NCI-H2029 treated with DMSO at 0.1 percent for 48 hours (cell line): Measurements from ENCODE around the gene CIP2A.

Experiments
- DNase-seq: peaks from one replicate; lab custom pipeline; 2025; lab: John Stamatoyannopoulos, UW

Gene CIP2A

DNA sequence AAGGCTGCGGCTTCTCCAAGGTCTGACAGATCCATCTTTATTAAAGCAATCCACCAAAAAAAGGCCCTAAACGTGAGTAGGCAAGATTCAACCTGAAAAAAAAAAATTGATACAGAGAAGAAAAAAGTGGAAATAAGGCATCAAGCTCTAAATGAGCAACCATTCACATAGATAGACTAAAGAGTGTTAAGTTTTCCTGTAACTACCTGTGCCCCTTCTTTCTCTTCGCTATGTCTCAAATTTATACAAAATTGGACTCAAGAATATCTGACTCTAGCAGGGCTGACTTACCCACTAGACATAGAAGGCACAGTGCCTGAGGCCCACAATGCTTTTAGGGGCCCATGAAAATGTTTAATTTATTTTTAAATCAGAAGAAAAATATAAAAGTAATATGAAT lies 78.7 kb downstream of the CIP2A start, which contains the start of gene MYH15:
Gene MYH15 (minus strand): TSS at position 101 of the 400 bp plus-strand sequence. CDS start 66 bp downstream, at position 35.
- no peak for DNase-seq

- DNase-seq: no peak
Observed at GRCh38 chr3:108509871-108510270, 79.4 kb downstream of the CIP2A start.

GRCh38 chr3:108509263-108509662 lies 80.0 kb downstream of the CIP2A start:
- DNase-seq: no peak

GRCh38 chr3:108507902-108508301 lies 81.3 kb downstream of the CIP2A start:
- DNase-seq: no peak

- no peak for DNase-seq
Observed at GRCh38 chr3:108505811-108506210, 83.4 kb downstream of the CIP2A start.

DNA sequence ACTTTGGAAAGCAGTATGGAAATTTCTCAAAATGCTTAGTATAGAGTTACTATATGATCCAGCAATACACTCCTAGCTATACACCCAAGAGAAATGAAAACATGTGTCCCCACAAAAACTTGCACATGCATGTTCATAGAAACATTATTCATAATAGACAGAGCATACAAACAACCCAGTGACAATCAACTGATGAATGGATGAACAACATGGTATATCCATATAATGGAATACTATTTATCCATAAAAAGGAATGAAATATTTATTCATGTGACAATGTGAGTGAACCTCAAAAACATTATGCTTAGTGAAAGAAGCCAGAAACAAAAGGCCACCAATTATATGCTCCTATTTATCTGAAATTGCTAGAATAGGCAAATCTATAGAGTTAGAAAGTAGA lies 85.5 kb downstream of the CIP2A start:
- no peak for DNase-seq

DNA sequence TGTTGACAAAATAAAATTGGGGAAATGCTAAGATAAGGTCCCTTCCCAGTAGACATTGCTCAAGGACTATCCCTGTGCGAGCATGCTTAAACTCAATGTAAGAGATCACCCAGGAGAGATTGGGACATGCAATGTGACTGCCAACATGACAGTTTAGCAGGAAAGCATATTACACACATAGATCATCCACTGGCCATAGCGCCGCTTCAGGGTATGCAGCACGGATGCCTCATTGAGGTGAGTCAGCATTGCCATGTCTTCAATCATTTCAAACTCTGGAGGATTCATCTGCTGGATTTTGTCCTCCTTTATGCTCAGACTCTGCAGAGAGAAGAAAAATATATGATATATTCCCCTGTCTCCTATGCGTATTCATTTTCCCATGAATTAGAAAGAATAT lies 87.7 kb downstream of the CIP2A start:
- no peak for DNase-seq

DNA sequence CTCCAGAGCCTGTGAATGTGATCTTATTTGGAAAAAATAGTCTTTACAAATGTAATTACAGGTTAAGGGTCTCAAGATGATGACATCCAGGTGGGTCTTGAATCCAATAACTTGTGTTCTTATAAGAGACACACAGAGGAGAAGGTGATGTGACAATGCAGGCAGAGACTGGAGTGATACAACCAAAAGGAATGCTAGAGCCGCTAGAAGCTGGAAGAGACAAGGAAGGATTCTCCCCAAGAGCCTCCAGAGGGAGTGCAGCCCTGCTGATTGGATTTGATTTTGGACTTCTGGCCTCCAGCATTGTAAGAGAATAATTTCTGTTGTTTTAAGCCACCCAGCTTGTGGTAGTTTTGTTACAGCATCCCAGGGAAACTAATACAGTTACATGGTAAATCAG lies 88.5 kb downstream of the CIP2A start:
- no peak for DNase-seq
